Measurements from ENCODE around the gene ZNF584.
A peak's percentile ranks its signal among the peaks of the same experiment; 100 is the strongest.

ZNF584 gene

DNA sequence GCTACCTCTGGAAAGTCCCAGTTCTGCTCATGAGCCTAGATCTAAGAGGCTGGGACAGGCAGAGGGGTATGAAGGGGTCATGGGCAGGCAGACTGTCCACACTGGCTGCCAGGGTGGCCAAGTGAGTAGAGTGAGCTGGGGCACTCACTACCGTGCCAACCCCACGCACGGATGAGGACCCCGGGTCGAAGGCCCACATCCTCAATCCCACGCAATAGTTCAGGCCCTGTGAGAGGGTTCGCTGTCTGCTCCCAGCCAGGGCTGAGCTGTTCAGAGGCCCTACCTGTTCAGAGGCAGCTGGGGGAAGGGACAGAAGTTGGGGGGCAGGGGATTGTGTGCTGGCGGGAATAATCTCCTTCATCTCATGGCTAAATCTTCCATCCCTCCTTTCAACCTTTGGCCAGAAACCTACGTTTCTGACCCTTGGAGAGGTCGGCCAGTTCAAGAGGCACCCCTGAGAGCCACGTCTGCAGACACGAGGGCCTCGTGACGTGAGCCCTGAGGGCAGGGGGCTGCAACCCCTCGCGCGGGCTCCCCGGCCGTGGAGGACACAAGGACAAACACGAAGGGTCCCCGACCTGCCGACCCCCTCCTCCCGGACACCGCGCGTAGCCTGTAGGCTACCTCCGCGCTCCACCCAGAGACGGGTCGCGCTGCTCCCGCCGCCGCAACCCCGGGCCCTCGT is 22.4 kb upstream of the ZNF584 start:
- no peak for DNase-seq (ENCODE audit: low read depth in 2 of 2)

DNA sequence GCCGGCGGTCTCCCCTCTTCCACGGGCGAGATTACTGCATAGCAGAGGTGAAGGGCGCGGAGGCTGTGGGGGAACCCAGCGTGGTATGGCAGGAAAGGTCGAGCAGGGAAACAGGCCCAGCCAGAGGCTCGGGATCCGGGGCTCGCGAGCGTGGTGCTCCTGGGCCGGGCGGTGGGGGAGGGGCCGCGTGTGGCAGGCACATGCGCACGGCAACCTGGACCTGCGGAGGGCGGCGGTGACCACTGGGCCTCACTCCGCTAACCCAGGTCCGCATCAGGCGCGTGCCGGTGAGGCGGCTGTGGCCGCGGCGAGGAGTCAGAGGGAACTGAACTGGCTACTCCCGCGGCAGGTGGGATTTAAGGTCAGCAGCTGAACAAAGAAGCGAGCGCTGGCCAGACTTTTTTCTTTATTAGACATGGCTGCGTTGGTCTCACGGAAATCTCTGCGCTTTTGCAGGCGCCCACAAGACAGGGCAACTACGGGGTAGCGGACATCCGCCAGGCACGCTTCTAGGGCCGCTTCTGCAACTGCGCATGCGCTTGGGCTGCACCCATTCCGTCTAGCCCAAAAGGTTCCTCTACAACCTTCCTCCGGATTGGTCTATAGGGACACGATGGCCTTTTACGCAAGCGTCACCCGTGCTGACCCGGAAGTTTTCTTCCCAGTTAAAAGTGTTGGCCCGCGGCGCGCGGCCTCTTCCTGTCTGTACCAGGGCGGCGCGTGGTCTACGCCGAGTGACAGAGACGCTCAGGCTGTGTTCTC is 21.7 kb upstream of the ZNF584 start, which contains the start of gene RPS5:
RPS5 (plus strand) TSS at position 694 of the 762 bp plus-strand sequence. CDS start 869 bp downstream, outside the sequence.
- peak; percentile 87 to 92 for DNase-seq (ENCODE audit: low read depth in 2 of 2)

DNA sequence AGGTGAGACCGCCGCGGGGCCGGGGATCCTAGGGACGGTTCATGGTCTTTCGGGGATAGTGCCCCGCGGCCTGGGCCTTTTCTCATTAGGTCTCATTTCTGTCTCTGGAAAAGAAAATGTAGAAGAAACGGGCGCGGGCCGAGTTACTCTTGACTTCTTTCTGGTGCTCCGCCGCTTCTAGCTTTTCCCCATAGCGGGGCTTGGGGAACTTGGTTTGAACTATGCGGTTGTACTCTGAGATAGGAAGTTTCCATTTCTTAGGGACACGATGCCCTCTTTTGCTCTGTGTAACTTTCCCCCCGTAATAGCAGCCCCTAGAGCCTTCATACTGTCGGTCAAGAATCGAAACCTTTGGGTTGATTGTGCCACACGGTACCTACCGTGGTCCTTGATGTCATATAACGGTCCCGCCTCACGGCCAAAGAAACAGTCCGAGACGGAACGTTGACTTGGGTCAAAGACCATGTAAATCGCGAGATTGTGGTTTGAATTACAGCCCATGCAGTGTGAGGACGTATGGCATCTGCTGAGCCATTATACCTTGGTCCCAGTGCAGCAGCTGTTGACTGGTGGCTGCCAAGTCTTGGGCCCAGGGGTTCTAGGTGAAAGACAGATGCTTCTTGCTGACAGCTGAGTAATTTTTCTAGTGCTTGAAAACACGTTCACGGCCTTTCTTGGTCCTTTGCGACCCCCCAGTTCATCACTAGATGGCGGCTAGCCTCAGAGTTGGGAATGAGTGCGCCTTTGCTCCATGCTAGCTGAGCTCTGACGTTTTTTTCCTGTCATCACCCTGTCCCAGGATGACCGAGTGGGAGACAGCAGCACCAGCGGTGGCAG is 20.9 kb upstream of the ZNF584 start:
- no peak for DNase-seq (ENCODE audit: low read depth in 2 of 2)

DNA sequence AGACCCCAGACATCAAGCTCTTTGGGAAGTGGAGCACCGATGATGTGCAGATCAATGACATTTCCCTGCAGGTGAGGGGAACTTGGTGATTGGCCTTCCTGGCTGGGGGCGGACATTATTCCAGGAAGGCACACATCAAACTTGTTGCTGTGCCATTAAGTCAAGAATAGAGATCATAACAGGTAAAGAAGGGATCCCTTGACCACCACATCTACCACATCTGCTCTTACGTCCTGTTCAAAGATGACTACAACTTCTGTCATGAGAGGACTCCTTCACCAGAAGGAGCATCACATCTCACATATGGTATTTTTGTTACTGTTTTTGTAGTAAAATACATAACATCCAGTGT is 20.3 kb upstream of the ZNF584 start:
- DNase-seq (ENCODE audit: low read depth in 2 of 2) = no peak

DNA sequence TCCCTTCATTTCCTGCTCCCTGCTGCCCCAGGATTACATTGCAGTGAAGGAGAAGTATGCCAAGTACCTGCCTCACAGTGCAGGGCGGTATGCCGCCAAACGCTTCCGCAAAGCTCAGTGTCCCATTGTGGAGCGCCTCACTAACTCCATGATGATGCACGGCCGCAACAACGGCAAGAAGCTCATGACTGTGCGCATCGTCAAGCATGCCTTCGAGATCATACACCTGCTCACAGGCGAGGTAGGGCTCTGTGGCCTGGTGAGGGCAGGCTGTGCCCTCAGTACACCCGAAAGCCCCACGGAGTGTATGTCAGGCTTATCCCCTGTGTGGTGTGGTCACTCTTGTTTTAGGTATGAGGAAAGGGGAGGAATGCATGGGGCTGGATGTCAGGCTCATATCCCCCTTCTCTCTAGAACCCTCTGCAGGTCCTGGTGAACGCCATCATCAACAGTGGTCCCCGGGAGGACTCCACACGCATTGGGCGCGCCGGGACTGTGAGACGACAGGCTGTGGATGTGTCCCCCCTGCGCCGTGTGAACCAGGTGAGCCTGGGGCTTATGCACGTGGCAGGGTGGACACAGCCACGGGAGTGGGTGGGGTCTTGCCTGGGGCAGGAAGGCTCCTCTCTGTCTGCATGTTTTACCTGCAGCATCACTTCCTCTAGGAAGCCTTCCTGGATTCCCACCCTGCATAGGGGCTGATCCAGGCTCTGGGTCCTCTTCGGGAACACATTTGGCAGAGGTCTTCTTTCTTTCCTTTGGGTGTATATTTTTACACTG is 15.3 kb upstream of the ZNF584 start:
- no peak for DNase-seq (ENCODE audit: low read depth in 2 of 2)

DNA sequence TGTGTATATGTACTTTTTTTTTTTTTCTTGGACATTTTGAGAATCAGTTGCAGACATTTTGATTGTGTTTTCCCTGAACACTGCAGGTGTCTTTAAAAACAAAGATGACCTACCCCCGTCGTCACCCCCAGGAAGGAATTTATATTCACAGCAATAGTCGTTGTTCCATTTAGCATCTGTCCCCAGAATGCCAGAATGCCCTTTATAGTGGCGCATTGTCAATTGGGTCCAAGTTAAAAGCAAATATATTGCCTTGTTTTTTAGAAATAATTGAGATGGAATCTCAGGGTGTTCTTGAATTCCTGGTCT is 14.8 kb upstream of the ZNF584 start:
- no peak for DNase-seq (ENCODE audit: low read depth in 2 of 2)

DNA sequence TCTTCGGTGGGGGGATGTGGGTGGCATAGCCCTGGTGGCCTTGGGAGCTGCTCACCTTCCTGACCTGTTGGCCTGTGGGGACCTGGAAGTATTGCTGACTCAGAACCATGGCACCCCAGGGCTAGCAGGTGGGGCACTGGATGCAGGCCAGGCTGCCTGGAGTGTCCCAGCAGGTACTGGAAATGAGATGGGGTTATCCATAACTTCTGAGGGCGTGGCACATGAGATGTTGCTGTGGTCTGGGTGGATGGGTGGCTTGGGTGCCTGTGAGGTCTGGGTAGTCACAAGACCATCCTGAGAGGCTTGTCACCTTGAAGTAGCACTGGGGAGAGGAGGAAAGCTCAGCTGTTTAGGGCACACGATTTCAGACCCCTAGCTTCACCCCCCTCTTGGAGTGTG is 13.6 kb upstream of the ZNF584 start:
- DNase-seq (ENCODE audit: low read depth in 2 of 2) = no peak

DNA sequence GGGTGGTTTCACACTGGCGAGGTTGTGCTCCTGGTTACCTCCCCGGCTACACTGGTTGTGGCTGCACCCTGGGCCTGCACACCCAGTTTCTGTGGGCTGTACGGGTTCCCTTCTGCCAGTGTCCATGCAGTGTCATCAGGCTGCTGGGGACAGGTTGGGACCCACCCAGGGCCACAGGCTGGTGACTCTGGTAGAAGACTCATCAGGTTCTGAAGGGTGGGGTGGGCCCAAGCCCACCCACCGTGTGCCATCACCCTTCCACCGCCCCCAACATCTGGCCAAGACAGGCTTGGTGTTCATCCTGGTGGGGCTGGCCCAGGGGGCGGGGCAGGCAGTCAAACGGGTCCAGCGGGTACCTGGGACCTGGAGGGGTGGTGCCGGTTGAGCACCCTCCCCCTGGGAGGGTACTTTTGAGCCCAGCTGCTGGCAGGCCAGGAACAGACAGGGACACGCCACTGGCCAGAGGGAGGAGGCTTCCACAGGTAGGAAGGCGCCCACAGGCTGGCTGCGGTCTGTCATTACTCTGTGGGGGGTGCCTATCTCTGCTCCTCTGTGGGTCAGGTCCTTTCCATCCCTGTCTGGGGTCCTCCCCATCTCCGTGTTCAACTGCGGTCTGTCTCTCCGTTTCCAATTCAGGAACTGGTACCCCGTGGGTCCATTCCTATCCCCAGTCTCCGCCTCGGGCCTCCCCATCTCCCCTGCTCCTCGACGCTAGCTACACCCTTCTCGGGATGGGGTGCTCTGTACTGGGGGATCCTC is 13.1 kb upstream of the ZNF584 start, which contains the start of gene RNF225:
RNF225 (plus strand) TSS at position 437 of the 759 bp plus-strand sequence. CDS start 434 bp downstream, outside the sequence.
- DNase-seq (ENCODE audit: low read depth in 2 of 2) = no peak

DNA sequence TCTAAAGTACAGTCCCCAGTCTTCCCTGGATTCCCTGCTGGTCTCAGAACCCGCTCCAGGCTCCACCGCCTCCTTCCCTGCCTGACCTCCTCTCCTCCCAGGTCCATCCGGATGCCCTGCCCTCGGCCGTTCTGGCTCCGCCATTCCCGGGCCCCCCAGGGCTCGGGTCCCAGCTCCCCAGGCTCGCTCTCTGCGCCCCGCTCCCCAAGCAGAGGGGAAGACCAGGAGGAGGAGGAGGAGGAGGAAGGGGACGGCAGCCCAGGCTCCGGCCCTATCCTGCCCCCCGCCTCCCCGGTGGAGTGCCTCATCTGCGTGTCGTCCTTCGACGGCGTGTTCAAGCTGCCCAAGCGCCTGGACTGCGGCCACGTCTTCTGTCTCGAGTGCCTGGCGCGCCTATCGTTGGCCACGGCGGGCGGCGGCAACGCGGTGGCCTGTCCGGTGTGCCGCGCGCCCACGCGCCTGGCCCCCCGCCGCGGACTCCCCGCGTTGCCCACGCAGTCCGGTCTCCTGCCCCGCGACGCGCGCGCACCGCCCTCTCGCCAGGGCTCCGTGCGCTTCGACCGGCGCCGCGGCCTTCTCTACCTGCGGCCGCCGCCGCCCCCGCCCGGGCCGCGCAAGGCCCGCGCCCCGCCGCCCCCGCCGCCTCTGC is 12.3 kb upstream of the ZNF584 start:
- no peak for DNase-seq (ENCODE audit: low read depth in 2 of 2)

DNA sequence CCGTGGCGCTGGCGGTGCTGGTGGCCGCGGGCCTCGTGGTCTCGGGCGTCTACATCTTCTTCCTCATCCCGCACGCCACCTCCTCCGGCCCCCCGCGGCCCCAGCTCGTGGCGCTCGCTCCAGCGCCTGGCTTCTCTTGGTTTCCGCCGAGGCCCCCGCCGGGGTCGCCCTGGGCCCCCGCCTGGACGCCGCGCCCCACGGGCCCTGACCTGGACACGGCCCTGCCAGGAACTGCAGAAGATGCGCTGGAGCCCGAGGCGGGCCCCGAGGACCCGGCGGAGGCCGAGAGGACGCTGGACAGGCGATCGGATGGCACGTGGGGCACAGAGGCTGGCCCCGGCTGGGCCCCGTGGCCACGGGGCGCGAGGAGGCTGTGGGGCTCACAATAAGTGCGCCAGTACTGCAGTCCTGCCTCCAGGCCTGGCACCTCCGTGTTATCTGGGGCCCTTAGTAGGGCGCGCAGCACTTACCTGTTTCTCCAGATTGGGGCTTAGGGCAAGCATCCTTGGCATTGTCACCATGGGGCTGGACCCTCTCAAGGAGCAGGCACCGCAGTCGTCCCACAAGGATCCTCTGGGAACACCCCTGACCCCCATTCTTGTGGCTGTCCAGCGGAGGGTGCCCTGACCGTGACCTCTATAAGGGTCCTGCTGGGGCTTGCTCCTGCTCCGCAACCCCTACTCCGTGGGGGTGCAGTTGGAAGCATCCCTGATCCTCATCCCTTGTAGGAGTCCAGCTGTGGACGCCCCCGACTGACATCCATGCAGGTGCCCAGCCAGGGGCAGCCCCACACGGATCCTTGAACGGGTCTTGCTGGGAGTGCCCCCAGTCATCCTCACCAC is 11.5 kb upstream of the ZNF584 start:
- DNase-seq (ENCODE audit: low read depth in 2 of 2) = no peak

DNA sequence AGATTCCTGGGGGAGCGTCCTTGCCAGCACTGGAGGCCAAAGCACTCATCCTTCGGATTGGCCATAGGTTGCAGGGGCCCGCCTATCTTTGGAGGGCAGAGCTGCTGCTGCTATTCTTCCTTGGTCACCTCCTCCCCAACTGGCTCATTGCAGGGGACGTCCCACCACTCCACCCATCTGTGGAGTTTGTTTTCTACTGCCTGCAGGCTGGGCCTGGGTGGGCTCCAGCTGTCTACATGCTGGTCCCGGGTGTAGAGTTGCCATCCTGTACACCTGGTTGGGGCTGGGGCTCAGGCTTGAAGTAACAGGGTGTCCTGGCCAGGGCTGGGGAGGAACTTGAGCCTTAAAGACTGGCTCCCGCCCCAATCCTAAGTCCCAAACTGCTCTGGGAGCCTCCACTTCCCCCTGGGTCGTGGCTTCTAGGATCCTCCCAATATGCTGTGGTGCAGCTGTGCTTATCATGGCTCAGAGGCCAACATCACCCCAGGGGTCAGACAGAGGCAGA is 10.9 kb upstream of the ZNF584 start:
- DNase-seq (ENCODE audit: low read depth in 2 of 2) = no peak

DNA sequence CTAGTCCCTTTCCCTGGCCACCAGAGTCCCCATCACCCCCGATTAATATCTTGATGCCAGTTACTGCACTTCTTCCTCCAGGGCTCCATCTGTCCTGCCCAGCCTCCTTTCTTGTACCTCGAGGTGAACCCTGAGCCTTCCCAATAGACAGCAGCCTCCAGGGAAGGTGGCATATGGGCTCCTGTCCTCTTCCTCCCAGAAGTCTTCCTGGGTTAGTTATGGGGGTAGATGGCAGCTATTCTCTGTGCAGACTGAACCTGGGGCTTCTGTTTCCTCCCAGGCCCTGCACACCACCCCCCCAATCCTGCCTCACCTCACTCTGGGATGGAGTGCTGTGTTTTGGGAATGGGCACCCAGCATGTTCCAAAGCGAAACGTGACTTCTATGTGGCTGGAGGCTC is 10.4 kb upstream of the ZNF584 start:
- no peak for DNase-seq (ENCODE audit: low read depth in 2 of 2)

DNA sequence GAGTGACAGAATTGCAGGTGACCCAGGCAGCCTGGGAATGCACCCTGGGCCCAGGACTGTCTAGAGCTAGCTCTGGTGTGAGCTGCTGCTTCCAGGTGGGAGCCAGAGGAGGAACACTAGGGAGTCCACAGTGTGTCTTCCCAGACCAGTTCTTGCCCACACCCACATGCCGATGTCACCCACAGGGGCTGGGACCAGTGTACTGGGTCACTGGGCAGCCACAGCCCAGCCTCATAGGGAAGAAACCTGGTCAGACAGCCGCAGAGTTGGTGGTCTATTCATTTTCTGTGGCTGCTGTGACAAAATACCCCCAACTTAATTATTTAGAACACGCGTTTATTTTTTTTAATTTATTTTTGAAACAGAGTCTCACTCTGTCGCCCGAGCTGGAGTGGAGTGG is 9.9 kb upstream of the ZNF584 start:
- DNase-seq (ENCODE audit: low read depth in 2 of 2) = no peak

DNA sequence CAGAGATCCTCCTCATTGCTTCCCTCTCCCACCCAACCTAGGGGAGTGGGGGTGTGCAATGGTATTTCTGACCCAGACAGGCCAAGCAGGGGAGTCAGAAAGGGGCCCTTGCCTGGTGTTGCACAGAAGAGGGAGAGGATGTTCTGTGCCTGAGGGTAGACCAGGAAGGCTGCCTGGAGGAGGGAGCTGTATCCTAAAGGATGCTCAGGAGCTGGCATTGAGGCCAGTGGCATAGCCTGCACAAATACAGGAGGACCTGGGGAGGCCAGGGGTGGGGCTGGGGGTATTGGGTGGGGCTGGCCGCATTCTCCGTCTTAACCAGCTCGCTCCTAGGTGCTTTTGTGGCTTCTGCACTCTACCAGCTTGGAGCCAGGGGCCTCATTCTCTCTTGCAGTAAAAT is 8.5 kb upstream of the ZNF584 start:
- DNase-seq (ENCODE audit: low read depth in 2 of 2) = no peak

DNA sequence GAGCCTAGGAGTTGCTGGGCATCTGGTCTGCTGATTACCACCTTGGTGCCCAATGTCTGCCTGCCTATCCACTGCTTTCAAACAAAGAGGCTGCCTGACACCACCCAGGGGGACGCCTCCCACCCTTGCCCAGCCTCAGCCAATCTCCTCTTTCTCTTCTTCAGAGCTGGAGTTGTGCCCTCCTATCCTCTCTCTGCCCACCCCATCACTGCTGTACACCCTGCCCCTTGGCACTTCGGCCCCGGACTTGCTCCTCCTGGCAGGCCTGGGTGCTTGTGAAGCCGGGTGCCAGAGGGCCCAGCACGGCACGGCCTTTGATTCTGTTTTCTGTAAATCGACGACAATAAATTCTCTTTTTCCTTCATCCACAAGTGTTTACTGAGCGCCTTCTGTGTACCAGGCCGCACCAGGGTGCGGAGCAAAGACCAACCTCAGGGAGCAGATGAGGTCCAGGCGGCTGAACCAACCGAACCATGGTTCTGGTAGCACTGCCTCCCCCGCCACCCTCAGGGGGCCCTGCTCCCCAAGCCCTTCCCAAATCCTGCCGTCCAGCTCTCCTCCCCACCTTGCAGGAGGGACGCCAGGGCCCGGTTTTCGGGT is 8.0 kb upstream of the ZNF584 start:
- DNase-seq (ENCODE audit: low read depth in 2 of 2) = no peak

DNA sequence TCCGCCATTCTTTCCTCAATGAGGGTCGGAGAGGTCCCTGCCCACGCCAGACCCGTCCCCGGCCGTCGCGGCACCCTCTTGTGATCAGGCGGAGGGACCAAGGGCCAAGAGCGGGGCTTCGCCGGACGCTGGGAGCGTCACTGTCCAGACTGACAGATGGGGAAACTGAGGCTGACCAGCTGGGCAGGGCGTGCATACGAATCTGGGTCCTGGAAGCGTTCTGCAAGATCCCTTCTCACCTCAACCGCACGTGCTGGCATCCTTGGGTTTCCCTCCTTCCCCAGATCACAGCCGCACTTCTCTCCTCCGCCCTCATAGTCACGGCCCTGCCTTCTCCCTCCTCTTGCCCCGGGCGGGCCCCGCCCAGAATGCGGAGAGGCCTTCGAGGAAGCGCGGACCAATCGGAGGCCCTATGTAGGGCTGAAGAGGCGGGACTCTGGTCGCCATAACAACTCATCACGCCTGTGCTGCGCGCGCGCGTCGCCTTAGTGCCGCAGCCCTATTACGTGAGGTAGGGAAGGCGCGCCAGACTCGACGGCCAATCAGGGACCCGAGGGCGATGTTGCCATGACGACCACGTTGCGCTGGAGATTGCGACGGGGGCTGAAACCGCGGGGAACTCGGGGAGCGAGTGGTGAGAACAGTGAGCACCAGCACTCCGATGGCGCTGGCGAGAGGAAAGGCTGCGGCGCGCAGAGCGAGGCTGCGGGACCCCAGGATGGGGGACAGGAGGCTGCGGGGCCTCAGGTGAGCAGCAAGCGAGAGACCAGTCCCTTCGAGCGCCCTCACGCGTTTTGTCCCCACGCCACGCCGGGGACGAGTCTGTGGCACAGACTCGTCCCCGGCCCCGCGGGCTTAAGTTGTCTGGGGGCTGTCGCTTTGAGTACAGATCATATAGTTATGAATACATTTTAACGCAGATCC is 7.3 kb upstream of the ZNF584 start:
- DNase-seq (ENCODE audit: low read depth in 2 of 2) = peak; percentile 98 to 99

DNA sequence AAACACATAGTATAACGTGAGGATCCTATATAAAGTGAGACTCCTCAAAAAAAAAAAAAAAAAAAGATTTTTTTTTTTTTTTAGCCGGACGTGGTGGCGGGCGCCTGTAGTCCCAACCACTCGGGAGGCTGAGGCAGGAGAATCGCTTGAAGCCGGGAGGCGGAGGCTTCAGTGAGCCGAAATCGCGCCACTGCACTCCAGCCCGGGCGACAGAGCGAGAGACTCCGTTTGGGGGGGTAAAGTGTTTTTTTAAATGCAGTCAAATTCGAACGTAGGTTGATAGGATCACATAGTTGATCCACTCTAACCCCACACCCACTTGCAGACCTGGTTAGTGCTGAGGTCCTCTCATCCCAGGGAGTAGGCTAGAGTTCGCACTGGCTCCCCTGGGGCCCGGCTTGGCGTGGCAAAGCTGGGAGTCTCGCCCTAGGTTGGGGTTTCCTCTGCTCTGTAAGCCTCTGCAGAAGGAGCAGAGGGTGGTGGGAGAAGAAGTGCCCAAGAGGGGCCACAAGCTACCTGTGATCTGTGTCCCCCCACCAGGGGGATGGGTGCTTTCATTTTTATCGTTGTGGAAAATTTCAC is 6.5 kb upstream of the ZNF584 start:
- DNase-seq (ENCODE audit: low read depth in 2 of 2) = no peak

Measured in stimulated activated CD4-positive, alpha-beta T cell treated with anti-CD3 and anti-CD28 coated beads, Interleukin-4, amount 100 ng/mL, for 48 hours (primary cell).